GM19099 (cell line): Measurements from ENCODE around the gene SLC51B.

Experiments
- POLR2A ChIP-seq: IDR thresholded peaks from 3 replicates; pipeline ENCODE4 v1.6.1; 2011; ENCODE audit warnings: low read depth; ENCODE audit not compliant: insufficient read length; ENCODE audit errors: extremely low read depth

The SLC51B gene

GRCh38 chr15:65033659-65034269, 11.4 kb upstream of the SLC51B start:
- no peak for TF ChIP-seq POLR2A

DNA sequence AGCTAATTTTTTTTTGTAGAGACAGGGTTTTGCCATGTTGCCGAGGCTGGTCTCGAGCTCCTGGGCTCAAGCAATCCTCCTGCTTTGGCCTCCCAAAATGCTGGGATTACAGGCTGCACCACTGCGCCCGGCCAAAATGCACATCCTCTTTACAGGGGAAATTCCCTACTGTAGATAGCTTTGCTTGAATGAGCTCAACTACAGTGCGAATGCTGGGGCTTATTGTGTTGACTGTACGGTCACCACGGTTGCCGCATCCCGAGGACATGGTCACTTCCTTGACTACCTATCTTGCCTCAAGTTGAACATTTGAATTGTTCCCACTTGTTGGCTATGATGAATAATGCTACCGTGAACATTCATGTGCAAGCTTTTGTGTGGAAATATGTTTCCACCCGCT, 10.5 kb upstream of the SLC51B start:
- TF ChIP-seq POLR2A = no peak

DNA sequence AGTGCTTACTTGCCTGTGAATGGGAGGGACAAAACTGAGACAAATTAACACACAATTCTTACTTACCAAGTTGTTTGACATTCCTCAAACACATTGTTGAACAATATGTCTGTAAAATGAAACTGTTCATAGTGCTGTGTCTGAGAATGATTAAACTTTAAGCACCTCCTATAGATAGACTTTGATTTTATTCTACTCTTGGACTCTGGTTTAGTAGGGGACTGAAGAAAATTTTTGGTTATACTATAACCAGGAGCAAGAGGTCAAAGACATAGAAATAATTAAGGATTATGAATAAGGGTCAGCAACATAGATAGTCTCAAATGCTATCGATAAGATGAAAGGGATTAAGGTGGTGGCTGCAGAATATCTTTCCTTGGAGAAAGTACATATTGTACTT, 7.9 kb upstream of the SLC51B start:
- TF ChIP-seq POLR2A = no peak

DNA sequence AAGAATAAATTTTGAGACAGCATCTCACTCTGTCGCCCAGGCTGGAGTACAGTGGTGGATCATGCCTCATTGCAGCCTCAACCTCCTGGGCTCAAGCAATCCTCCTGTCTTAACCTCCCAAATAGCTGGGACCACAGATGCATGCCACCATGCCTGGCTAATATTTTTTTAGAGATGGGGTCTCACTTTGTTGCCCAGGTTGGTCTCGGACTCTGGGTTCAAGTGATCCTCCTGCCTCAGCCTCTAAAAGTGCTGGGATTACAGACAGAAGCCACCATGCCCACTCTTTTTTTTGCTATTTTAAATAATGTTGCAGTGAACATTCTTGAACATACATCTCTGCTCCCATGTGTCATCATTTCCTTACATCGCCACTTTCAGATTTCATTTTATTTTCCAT, 6.8 kb upstream of the SLC51B start:
- TF ChIP-seq POLR2A = no peak

GRCh38 chr15:65038836-65039235, 6.4 kb upstream of the SLC51B start:
- no peak for TF ChIP-seq POLR2A

DNA sequence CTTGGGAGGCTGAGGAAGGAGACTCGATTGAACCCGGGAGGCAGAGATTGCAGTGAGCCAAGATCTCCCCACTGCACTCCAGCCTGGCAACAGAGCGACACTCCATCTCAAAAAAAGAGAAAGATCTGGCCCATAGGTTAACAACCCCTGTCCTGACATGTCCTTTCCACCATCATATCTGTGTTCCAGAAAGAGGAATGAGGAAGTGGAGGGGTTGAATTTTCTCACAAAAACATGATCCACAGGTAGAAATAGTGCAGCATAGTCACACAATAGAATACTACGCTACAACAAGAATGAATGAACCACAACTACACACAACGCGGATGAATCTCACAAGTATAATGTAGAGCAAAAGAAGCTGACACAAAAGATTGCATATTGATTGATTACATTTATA, 4.7 kb upstream of the SLC51B start:
- no peak for TF ChIP-seq POLR2A

DNA sequence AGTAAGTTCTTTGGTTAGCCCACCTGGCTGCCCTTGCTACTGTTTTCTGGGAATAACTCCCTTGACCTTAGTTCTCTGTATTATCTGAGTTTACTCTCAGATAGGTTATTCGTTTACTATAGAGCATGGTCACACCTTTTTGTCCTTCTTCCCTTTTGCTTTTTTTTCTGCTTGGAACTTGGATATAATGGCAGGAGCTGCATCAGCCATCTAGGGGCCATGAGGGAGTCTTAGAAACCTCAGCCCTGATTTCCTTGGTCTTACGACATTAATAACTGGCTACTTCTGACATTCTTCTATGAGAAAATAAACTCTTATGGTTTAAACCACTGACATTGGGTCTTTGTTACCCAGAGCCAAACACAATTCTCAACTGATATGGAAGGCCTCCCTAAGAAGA, 3.4 kb upstream of the SLC51B start:
- TF ChIP-seq POLR2A = no peak

GRCh38 chr15:65042776-65043327, 2.3 kb upstream of the SLC51B start:
- no peak for TF ChIP-seq POLR2A

GRCh38 chr15:65048241-65048640, 3.1 kb downstream of the SLC51B start:
- TF ChIP-seq POLR2A = no peak

GRCh38 chr15:65049418-65049840, 4.2 kb downstream of the SLC51B start:
- no peak for TF ChIP-seq POLR2A

- TF ChIP-seq POLR2A = no peak
These were observed 5.1 kb downstream of the SLC51B start for GRCh38 chr15:65050270-65050669.

GRCh38 chr15:65051266-65051665, 6.1 kb downstream of the SLC51B start:
- TF ChIP-seq POLR2A = no peak

DNA sequence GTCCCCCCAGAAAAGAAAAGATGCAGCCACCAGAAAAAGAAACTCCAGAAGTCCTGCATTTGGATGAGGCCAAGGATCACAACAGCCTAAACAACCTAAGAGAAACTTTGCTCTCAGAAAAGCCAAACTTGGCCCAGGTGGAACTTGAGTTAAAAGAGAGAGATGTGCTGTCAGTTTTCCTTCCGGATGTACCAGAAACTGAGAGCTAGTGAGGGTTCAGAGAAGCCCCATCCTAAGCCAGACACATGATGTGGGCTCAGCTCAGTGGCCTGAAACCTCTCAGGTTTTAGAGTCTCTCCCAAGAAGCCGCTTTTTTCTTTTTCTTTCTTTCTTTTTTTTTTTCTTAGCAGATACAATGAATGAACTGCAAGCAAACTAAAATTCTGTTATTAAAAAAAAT, 7.8 kb downstream of the SLC51B start:
- TF ChIP-seq POLR2A = no peak

DNA sequence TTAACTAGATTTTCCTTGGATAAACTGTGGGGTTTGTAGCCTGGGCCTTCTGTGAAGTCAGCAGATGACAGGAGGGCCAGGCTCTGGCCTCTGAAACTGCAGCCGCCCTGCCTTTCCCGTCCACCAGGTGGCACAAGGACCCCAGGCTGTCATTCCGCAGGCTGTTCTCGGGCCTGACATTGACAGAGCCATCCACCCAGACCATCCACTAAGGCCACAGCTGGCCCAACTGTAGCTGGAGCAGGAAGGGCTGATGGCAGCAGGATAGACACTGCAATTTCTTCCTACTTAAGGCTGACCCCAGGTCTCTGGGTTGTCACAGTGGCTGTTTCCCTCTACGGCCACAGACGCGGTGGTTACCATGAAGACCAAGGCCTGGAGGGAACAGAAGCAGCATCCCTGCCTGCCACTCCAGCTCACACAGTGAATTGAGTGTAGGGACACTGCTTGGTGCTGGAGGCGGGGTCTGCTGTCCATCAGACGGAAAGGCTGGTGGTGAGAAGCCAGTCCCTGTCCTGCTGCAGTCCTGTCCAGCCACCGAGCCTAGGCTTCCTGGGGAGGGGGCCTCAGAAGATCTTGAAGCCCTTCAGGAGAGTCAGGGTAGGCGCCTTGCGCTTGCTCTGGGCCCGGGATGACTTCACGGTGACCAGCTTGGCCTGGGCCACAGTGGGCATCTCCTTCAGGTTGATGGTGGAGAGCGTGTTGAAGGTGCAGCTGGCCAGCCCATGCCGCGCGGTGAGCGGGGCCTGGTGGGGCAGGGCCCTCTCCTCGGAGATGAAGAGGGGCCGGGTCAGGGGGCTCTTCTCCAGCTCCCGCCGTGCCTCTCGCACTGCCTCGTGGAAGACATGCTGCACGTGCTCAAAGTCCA, 9.4 kb downstream of the SLC51B start:
- no peak for TF ChIP-seq POLR2A

GRCh38 chr15:65055201-65055870, 10.1 kb downstream of the SLC51B start:
- TF ChIP-seq POLR2A = no peak
